ENCODE data around the gene SYT7.

DNA sequence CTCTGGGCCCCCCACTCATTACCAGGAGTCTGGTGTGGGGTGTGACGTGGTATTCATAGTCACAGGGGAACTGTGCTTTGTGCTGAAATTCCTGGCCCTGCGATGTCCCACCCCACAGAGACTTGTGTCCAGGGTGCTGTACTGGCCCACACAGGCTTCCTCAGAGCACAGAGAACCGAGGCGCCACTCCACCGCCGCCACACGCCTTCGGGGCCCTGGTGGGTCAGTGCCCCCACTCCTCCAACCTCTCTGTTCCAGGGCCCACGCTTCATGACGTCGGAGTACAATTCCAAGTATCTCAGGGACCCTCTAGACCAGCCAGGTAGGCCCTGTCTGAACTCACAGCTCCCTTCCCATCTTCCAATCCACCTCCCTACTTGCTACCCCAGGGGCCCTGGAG lies 95.8 kb downstream of the SYT7 start:
- no peak for TF ChIP-seq CTCF (IDR thresholded peaks at IDR 0.05)
- TF ChIP-seq POLR2A (IDR thresholded peaks at IDR 0.05) = no peak
